Fibroblast of pulmonary artery (primary cell): ENCODE data around the gene SERPINA1.

Source experiments
- DNase-seq: peaks from one replicate; pipeline ENCODE4 v3.0.0-alpha.2; 2010; ENCODE audit warnings: low read depth
- H3K4me3 ChIP-seq: replicated peaks from 2 replicates; pipeline ENCODE4 v1.5.1; 2011; ENCODE audit warnings: low read depth, mild to moderate bottlenecking, control low read depth, low read length, moderate library complexity
- CTCF ChIP-seq: IDR thresholded peaks from 2 replicates; pipeline ENCODE4 v1.5.1; 2011; ENCODE audit warnings: mild to moderate bottlenecking, control low read depth, low read length, inconsistent platforms; ENCODE audit errors: missing control alignments

SERPINA1 gene

GRCh38 chr14:94389104-94389469, 685 bp upstream of the SERPINA1 start:
- TF ChIP-seq CTCF: no peak
- no peak for DNase-seq
- no peak overlapping the region for H3K4me3 ChIP-seq

GRCh38 chr14:94388027-94388383, 397 bp downstream of the SERPINA1 start:
- TF ChIP-seq CTCF: no peak
- no peak for DNase-seq
- no peak overlapping the region for H3K4me3 ChIP-seq

- no peak for DNase-seq
- no peak overlapping the region for H3K4me3 ChIP-seq
- TF ChIP-seq CTCF: no peak
Measured at GRCh38 chr14:94387051-94388026, 1.1 kb downstream of the SERPINA1 start.

GRCh38 chr14:94386085-94387031, 2.0 kb downstream of the SERPINA1 start:
- DNase-seq: no peak
- TF ChIP-seq CTCF: no peak
- no peak overlapping the region for H3K4me3 ChIP-seq

- H3K4me3 ChIP-seq: no peak overlapping the region
- DNase-seq: no peak
- TF ChIP-seq CTCF: no peak
Measured at GRCh38 chr14:94385553-94386057, 2.8 kb downstream of the SERPINA1 start.

- H3K4me3 ChIP-seq: no peak overlapping the region
- TF ChIP-seq CTCF: no peak
- no peak for DNase-seq
Measured at GRCh38 chr14:94384342-94384741, 4.1 kb downstream of the SERPINA1 start.
